SU-DHL-6 (cell line): ENCODE data around the gene B3GNT3.
"Not testable (repeated sequence)": the region's sequence is repeated elsewhere in the genome, so short reads cannot be mapped to it uniquely, and the experiment has no call there.

Experiments used
- H2AFZ ChIP-seq: fragments of 200-600 bp; sonication (generic); 2 replicates; pipeline ENCODE4 v1.6.1; 2014; ENCODE audit warnings: low read depth, mild to moderate bottlenecking, moderate library complexity, mixed read lengths, antibody characterized with exemption, low read length; ENCODE audit not compliant: severe bottlenecking
- H3F3A ChIP-seq: fragments of 200-600 bp; shearing (Covaris generic); 2 replicates; pipeline ENCODE4 v1.6.0; 2016; ENCODE audit warnings: antibody characterized with exemption, mild to moderate bottlenecking; ENCODE audit not compliant: insufficient read depth
- H3K27ac ChIP-seq: fragments of 200-600 bp; sonication (generic); 2 replicates; pipeline ENCODE4 v1.5.1; 2016; ENCODE audit warnings: low read depth, mild to moderate bottlenecking, low read length, moderate library complexity, mixed read lengths
- H3K27me3 ChIP-seq: fragments of 200-600 bp; sonication (generic), shearing (Covaris generic); 2 replicates; pipeline ENCODE4 v1.6.0; 2014; ENCODE audit warnings: mild to moderate bottlenecking, low read length
- H3K36me3 ChIP-seq: fragments of 200-600 bp; sonication (generic); 2 replicates; pipeline ENCODE4 v1.6.1; 2014; ENCODE audit warnings: mild to moderate bottlenecking, low read length, mixed read lengths
- H3K4me2 ChIP-seq: fragments of 300-600, 200-600 bp; shearing (Covaris generic), sonication (generic); 2 replicates; pipeline ENCODE4 v1.6.0; 2014; ENCODE audit warnings: low read length, low read depth, mild to moderate bottlenecking; ENCODE audit not compliant: poor library complexity, severe bottlenecking
- H3K4me3 ChIP-seq: fragments of 200-600 bp; sonication (generic); 2 replicates; pipeline ENCODE4 v1.5.1; 2014; ENCODE audit warnings: antibody characterized with exemption, low read length, mild to moderate bottlenecking, mixed read lengths; ENCODE audit not compliant: insufficient read depth, poor library complexity, severe bottlenecking
- H3K79me2 ChIP-seq: fragments of 200-600 bp; sonication (generic); 2 replicates; pipeline ENCODE4 v1.6.1; 2014; ENCODE audit warnings: mild to moderate bottlenecking, low read length, moderate library complexity; ENCODE audit not compliant: insufficient read depth
- H3K9ac ChIP-seq: fragments of 200-600 bp; sonication (generic); 2 replicates; pipeline ENCODE4 v1.7.0; 2014; ENCODE audit warnings: mild to moderate bottlenecking, low read length
- H3K9me2 ChIP-seq: fragments of 200-600 bp; sonication (generic); replicated peaks from 2 replicates; pipeline ENCODE4 v1.6.1; 2014; ENCODE audit warnings: low read length; ENCODE audit not compliant: insufficient read depth
- H3K9me3 ChIP-seq: fragments of 200-600 bp; sonication (generic); 2 replicates; pipeline ENCODE4 v1.6.1; 2014; ENCODE audit warnings: low read length, mixed read lengths; ENCODE audit not compliant: insufficient read depth
- H4K20me1 ChIP-seq: fragments of 200-600 bp; sonication (generic); 2 replicates; pipeline ENCODE4 v1.6.1; 2014; ENCODE audit warnings: low read depth, mild to moderate bottlenecking, antibody characterized with exemption, low read length, moderate library complexity, mixed read lengths
- CTCF ChIP-seq: fragments of 200-600 bp; sonication (generic); IDR thresholded peaks from one replicate; pipeline ENCODE4 v1.5.1; 2017; ENCODE audit warnings: antibody characterized with exemption, mild to moderate bottlenecking, low read length, moderate library complexity; ENCODE audit not compliant: insufficient read depth, poor library complexity, severe bottlenecking
- EZH2phosphoT487 ChIP-seq: fragments of 200-600 bp; sonication (generic), shearing (Covaris generic); conservative IDR thresholded peaks from 2 replicates; pipeline ENCODE4 v1.6.1; 2018; ENCODE audit warnings: mild to moderate bottlenecking, antibody characterized with exemption, low read length, moderate library complexity, mixed read lengths

The B3GNT3 gene

GRCh38 chr19:17775245-17775927 lies 19.6 kb upstream of the B3GNT3 start:
- Histone ChIP-seq H3F3A (peaks cover 4% of the 10 kb centered on the region; the same call in 1 of the 2 replicates), H3K9ac (peak overlapping the region; percentile 17; the same call in 1 of the 2 replicates), H3K27ac (peak overlapping the region; percentile 86), H4K20me1 (no peaks in the 10 kb centered on the region), H3K36me3 (no peaks in the 10 kb centered on the region), H3K27me3 (no peaks in the 10 kb centered on the region), H3K79me2 (no peaks in the 10 kb centered on the region), H3K4me2 (peak overlapping the region; percentile 36), H3K9me2 (no peaks in the 10 kb centered on the region), H3K4me3 (no peak overlapping the region), H3K9me3 (no peaks in the 10 kb centered on the region), H2AFZ (no peak overlapping the region)
- TF ChIP-seq EZH2phosphoT487 (no peak), CTCF (peak; percentile 83)

- H4K20me1 ChIP-seq: no peaks in the 10 kb centered on the region
- TF ChIP-seq EZH2phosphoT487 (no peak), CTCF (no peak)
Observed at GRCh38 chr19:17775991-17776803, 18.7 kb upstream of the B3GNT3 start.

GRCh38 chr19:17777840-17778239 lies 17.1 kb upstream of the B3GNT3 start:
- not testable (repeated sequence) for H4K20me1 ChIP-seq, H3K9me2 ChIP-seq, H3K9ac ChIP-seq, H3K36me3 ChIP-seq, H3K79me2 ChIP-seq, H3K27ac ChIP-seq, H2AFZ ChIP-seq, H3K4me2 ChIP-seq, H3K4me3 ChIP-seq, H3K9me3 ChIP-seq, H3F3A ChIP-seq, H3K27me3 ChIP-seq

More at GRCh38 chr19:17775991-17776803, 18.7 kb upstream of the B3GNT3 start:
- peaks cover 4% of the 10 kb centered on the region; the same call in 1 of the 2 replicates for H3F3A ChIP-seq
- no peak overlapping the region for H2AFZ ChIP-seq
- H3K27me3 ChIP-seq: no peaks in the 10 kb centered on the region
- H3K79me2 ChIP-seq: no peaks in the 10 kb centered on the region
- H3K4me3 ChIP-seq: no peak overlapping the region
- H3K9me2 ChIP-seq: no peaks in the 10 kb centered on the region
- no peaks in the 10 kb centered on the region for H3K9me3 ChIP-seq
- H3K9ac ChIP-seq: peak overlapping the region; percentile 17
- no peaks in the 10 kb centered on the region for H3K36me3 ChIP-seq
- H3K27ac ChIP-seq: peak overlapping the region; percentile 86
- H3K4me2 ChIP-seq: peak overlapping the region; percentile 36
